Liver (tissue), 9 donors: ENCODE results near the gene PLAC1. TPM values are rescaled to one million over a fixed set of nuclear protein-coding genes. Genes with fewer than 3 reads are reported as not detected.

Source experiments
- DNase-seq: peaks from one replicate; pipeline ENCODE4 v3.0.0-alpha.2; 2017; ENCODE audit warnings: low spot score
- H3K27ac ChIP-seq, 2 donors: one replicate each; pipeline ENCODE4 v1.7.0; 2013; ENCODE audit warnings: inconsistent platforms in 2 of 2, low read length in 2 of 2, control low read depth in 1 of 2, low read depth in 1 of 2, mild to moderate bottlenecking in 1 of 2
- H3K27me3 ChIP-seq, 4 donors: one replicate each; pipeline versions ENCODE4 v1.6.1 to v1.7.0; 2013; ENCODE audit warnings: low read length in 3 of 4, inconsistent platforms in 1 of 4, mild to moderate bottlenecking in 1 of 4, moderate library complexity in 1 of 4; ENCODE audit not compliant: control insufficient read depth in 4 of 4, insufficient read depth in 4 of 4
- H3K36me3 ChIP-seq, 4 donors: one replicate each; pipeline versions ENCODE4 v1.6.1 to v1.7.0; 2013; ENCODE audit warnings: low read length in 3 of 4, mild to moderate bottlenecking in 3 of 4, low read depth in 1 of 4, moderate library complexity in 1 of 4; ENCODE audit not compliant: control insufficient read depth in 4 of 4, insufficient read depth in 3 of 4
- H3K4me1 ChIP-seq, 4 donors: one replicate each; pipeline versions ENCODE4 v1.6.1 to v1.7.0; 2013; ENCODE audit warnings: low read length in 3 of 4, mild to moderate bottlenecking in 3 of 4, moderate library complexity in 1 of 4; ENCODE audit not compliant: control insufficient read depth in 4 of 4, insufficient read depth in 4 of 4
- H3K4me3 ChIP-seq, 3 donors: one replicate each; pipeline versions ENCODE4 v1.6.1 to v1.7.0; 2013; ENCODE audit warnings: low read length in 3 of 3, control low read depth in 1 of 3, low read depth in 1 of 3, mild to moderate bottlenecking in 1 of 3
- H3K9ac ChIP-seq, 2 donors: one replicate each; pipeline ENCODE4 v1.7.0; 2013; ENCODE audit warnings: low read length in 2 of 2, mild to moderate bottlenecking in 2 of 2, moderate library complexity in 2 of 2, control low read depth in 1 of 2, low read depth in 1 of 2
- H3K9me3 ChIP-seq, 4 donors: one replicate each; pipeline versions ENCODE4 v1.6.1 to v1.7.0; 2013; ENCODE audit warnings: low read length in 3 of 4; ENCODE audit not compliant: control insufficient read depth in 4 of 4
- FOXA1 ChIP-seq: IDR thresholded peaks from 2 replicates; pipeline ENCODE4 v1.6.1; 2016; ENCODE audit warnings: antibody characterized with exemption
- FOXA2 ChIP-seq: IDR thresholded peaks from 2 replicates; pipeline ENCODE4 v1.6.1; 2016; ENCODE audit warnings: antibody characterized with exemption
- GABPA ChIP-seq, 2 donors: IDR thresholded peaks in 1 of 2; conservative IDR thresholded peaks in 1 of 2; 2 replicates each; pipeline ENCODE4 v1.6.1; 2016; ENCODE audit warnings: antibody characterized with exemption in 2 of 2, mild to moderate bottlenecking in 1 of 2, moderate library complexity in 1 of 2
- HNF4A ChIP-seq, 2 donors: conservative IDR thresholded peaks; 2 replicates each; pipeline ENCODE4 v1.6.1; 2016; ENCODE audit warnings: antibody characterized with exemption in 2 of 2, mild to moderate bottlenecking in 2 of 2
- HNF4G ChIP-seq: IDR thresholded peaks from 2 replicates; pipeline ENCODE4 v1.6.1; 2016; ENCODE audit warnings: antibody characterized with exemption
- JUND ChIP-seq, 2 donors: IDR thresholded peaks; 2 replicates each; pipeline ENCODE4 v1.6.1; 2016; ENCODE audit warnings: antibody characterized with exemption in 2 of 2
- NR2F2 ChIP-seq: IDR thresholded peaks from 2 replicates; pipeline ENCODE4 v1.6.1; 2016; ENCODE audit warnings: antibody characterized with exemption
- RAD21 ChIP-seq, 2 donors: IDR thresholded peaks; 2 replicates each; pipeline ENCODE4 v1.6.1; 2016; ENCODE audit warnings: antibody characterized with exemption in 2 of 2, mild to moderate bottlenecking in 2 of 2
- RXRA ChIP-seq, 2 donors: IDR thresholded peaks; 2 replicates each; pipeline ENCODE4 v1.6.1; 2017 to 2018; ENCODE audit warnings: antibody characterized with exemption in 2 of 2, mild to moderate bottlenecking in 1 of 2
- SP1 ChIP-seq: IDR thresholded peaks from 2 replicates; pipeline ENCODE4 v1.6.1; 2018; ENCODE audit warnings: antibody characterized with exemption, mild to moderate bottlenecking
- TAF1 ChIP-seq: conservative IDR thresholded peaks from 2 replicates; pipeline ENCODE4 v1.6.1; 2016; ENCODE audit warnings: antibody characterized with exemption, mild to moderate bottlenecking
- YY1 ChIP-seq: IDR thresholded peaks from 2 replicates; pipeline ENCODE4 v1.6.1; 2016; ENCODE audit warnings: antibody characterized with exemption, mild to moderate bottlenecking
- WGBS: extraction: QIAGEN DNeasy Blood & Tissue Kit; methylation state at CpG from one replicate; pipeline ENCODE4 v1.1.7; 2013; 5-methylcytosine and 5-hydroxymethylcytosine counted together
- polyA plus RNA-seq, 2 donors: library from polyadenylated mRNA; stranded (reverse) in 1 of 2; unstranded in 1 of 2; fragments of 200-250 nt in 1 of 2; fragments of >200 nt in 1 of 2; fragmentation: Nextera tagmentation in 1 of 2; extraction: Ambion mirVana in 1 of 2; gene quantifications; one replicate each; pipeline versions ENCODE4 v1.2.1 to v1.2.3, GENCODE V29; 2013 to 2015
- total RNA-seq, 2 donors: library from RNA; depleted of rRNA; stranded (reverse); fragments of >200 nt; gene quantifications; one replicate each; pipeline ENCODE4 v1.2.3, GENCODE V29; 2014
- TF ChIP-seq, protein P1 (sequence below): IDR thresholded peaks from 2 replicates; pipeline ENCODE4 v1.6.1; 2016; ENCODE audit warnings: antibody characterized with exemption, mild to moderate bottlenecking
- TF ChIP-seq, protein P2 (sequence below): IDR thresholded peaks from 2 replicates; pipeline ENCODE4 v1.6.1; 2016; ENCODE audit warnings: antibody characterized with exemption
- TF ChIP-seq, protein P3 (sequence below): fragments of 150-350 bp; IDR thresholded peaks from 2 replicates; pipeline ENCODE4 v1.5.1; 2017; ENCODE audit warnings: improper control_type of control experiment, low read depth, low read length; ENCODE audit not compliant: missing input control
- TF ChIP-seq, protein P4 (sequence below): IDR thresholded peaks from 2 replicates; pipeline ENCODE4 v1.6.1; 2016; ENCODE audit warnings: antibody characterized with exemption
- TF ChIP-seq, protein P5 (sequence below): IDR thresholded peaks from 2 replicates; pipeline ENCODE4 v1.6.1; 2016; ENCODE audit warnings: antibody characterized with exemption
- donor health status: healthy.
- donor health status: healthy.
- donor health status: healthy.
- donor health status: healthy.
- donor health status: healthy.

PLAC1 gene
- total and polyA plus RNA-seq, 4 donors = not detected

DNA sequence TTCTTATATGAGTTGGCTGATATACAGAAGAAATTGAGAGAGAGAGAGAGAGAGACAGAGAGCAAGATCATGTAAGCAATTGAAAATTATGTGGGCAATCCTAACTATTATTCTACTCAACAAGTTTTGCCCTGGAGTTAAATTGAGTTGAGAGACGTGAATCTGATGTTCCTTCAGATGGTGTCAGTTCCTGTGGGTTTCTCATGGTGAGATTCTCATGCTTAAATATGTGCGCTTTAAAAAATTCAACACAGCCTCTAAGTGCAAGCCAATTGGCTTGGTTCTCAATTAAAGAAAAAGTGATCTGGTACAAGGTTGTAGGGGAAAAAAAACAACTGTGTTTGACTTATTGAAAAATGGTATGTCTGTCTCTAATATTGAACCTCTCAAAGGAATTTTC, 35.4 kb upstream of the PLAC1 start:
- Histone ChIP-seq H3K36me3 (no peaks in the 10 kb centered on the region), H3K9ac (no peak overlapping the region), H3K9me3 (no peaks in the 10 kb centered on the region), H3K4me1 (no peaks in the 10 kb centered on the region), H3K27ac (no peak overlapping the region), H3K4me3 (no peak overlapping the region), H3K27me3 (peaks cover 0 to 3% (median 0%) of the 10 kb centered on the region in 4 donors)
- TF ChIP-seq, protein P1, sequence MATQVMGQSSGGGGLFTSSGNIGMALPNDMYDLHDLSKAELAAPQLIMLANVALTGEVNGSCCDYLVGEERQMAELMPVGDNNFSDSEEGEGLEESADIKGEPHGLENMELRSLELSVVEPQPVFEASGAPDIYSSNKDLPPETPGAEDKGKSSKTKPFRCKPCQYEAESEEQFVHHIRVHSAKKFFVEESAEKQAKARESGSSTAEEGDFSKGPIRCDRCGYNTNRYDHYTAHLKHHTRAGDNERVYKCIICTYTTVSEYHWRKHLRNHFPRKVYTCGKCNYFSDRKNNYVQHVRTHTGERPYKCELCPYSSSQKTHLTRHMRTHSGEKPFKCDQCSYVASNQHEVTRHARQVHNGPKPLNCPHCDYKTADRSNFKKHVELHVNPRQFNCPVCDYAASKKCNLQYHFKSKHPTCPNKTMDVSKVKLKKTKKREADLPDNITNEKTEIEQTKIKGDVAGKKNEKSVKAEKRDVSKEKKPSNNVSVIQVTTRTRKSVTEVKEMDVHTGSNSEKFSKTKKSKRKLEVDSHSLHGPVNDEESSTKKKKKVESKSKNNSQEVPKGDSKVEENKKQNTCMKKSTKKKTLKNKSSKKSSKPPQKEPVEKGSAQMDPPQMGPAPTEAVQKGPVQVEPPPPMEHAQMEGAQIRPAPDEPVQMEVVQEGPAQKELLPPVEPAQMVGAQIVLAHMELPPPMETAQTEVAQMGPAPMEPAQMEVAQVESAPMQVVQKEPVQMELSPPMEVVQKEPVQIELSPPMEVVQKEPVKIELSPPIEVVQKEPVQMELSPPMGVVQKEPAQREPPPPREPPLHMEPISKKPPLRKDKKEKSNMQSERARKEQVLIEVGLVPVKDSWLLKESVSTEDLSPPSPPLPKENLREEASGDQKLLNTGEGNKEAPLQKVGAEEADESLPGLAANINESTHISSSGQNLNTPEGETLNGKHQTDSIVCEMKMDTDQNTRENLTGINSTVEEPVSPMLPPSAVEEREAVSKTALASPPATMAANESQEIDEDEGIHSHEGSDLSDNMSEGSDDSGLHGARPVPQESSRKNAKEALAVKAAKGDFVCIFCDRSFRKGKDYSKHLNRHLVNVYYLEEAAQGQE = no peak
- no peak for TF ChIP-seq FOXA2
- TF ChIP-seq RXRA (IDR thresholded peaks at IDR 0.05) = no peak
- TF ChIP-seq YY1 = no peak
- TF ChIP-seq SP1 = no peak
- TF ChIP-seq RAD21 (IDR thresholded peaks at IDR 0.05) = no peak
- 86% methylated on average over 2 of the region's 2 CpGs for WGBS
- DNase-seq = no peak

DNA sequence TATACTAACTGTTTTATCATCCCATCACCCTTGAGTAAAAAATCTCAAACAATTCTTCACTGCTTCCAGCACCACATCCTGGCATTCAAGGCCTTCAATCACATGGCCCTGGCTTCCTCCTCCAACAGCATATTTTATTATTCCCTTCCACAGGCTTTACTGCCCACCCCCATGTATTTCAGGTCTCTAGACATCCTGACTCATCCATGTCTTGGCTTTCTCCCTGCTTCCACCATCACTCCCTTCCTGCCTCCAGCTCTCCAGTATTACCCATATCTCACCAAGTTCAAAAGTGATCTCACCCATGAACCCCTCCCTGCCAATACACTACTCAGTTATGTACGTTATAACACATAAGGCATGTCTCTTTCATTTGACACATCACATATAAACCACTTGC, 34.7 kb upstream of the PLAC1 start:
- Histone ChIP-seq H3K4me3 (no peak overlapping the region), H3K27ac (no peak overlapping the region), H3K9ac (no peak overlapping the region), H3K27me3 (peaks cover 0 to 3% (median 0%) of the 10 kb centered on the region in 4 donors), H3K36me3 (no peaks in the 10 kb centered on the region), H3K4me1 (no peaks in the 10 kb centered on the region), H3K9me3 (no peaks in the 10 kb centered on the region)
- DNase-seq = no peak
- 73% methylated on average over 1 of the region's 1 CpG for WGBS
- TF ChIP-seq, protein P2, sequence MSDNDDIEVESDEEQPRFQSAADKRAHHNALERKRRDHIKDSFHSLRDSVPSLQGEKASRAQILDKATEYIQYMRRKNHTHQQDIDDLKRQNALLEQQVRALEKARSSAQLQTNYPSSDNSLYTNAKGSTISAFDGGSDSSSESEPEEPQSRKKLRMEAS = no peak
- TF ChIP-seq JUND (IDR thresholded peaks at IDR 0.05) (no peak), YY1 (no peak), RXRA (IDR thresholded peaks at IDR 0.05) (no peak), GABPA (IDR thresholded peaks at IDR 0.05 in 1 of 2, conservative IDR thresholded peaks at IDR 0.05 in 1 of 2) (no peak), HNF4G (no peak), SP1 (no peak), TAF1 (no peak), NR2F2 (no peak), FOXA1 (no peak), HNF4A (conservative IDR thresholded peaks at IDR 0.05) (no peak), RAD21 (IDR thresholded peaks at IDR 0.05) (no peak)
- TF ChIP-seq, protein P3, sequence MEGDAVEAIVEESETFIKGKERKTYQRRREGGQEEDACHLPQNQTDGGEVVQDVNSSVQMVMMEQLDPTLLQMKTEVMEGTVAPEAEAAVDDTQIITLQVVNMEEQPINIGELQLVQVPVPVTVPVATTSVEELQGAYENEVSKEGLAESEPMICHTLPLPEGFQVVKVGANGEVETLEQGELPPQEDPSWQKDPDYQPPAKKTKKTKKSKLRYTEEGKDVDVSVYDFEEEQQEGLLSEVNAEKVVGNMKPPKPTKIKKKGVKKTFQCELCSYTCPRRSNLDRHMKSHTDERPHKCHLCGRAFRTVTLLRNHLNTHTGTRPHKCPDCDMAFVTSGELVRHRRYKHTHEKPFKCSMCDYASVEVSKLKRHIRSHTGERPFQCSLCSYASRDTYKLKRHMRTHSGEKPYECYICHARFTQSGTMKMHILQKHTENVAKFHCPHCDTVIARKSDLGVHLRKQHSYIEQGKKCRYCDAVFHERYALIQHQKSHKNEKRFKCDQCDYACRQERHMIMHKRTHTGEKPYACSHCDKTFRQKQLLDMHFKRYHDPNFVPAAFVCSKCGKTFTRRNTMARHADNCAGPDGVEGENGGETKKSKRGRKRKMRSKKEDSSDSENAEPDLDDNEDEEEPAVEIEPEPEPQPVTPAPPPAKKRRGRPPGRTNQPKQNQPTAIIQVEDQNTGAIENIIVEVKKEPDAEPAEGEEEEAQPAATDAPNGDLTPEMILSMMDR = no peak
- TF ChIP-seq, protein P4, sequence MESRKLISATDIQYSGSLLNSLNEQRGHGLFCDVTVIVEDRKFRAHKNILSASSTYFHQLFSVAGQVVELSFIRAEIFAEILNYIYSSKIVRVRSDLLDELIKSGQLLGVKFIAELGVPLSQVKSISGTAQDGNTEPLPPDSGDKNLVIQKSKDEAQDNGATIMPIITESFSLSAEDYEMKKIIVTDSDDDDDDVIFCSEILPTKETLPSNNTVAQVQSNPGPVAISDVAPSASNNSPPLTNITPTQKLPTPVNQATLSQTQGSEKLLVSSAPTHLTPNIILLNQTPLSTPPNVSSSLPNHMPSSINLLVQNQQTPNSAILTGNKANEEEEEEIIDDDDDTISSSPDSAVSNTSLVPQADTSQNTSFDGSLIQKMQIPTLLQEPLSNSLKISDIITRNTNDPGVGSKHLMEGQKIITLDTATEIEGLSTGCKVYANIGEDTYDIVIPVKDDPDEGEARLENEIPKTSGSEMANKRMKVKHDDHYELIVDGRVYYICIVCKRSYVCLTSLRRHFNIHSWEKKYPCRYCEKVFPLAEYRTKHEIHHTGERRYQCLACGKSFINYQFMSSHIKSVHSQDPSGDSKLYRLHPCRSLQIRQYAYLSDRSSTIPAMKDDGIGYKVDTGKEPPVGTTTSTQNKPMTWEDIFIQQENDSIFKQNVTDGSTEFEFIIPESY = no peak
- TF ChIP-seq, protein P5, sequence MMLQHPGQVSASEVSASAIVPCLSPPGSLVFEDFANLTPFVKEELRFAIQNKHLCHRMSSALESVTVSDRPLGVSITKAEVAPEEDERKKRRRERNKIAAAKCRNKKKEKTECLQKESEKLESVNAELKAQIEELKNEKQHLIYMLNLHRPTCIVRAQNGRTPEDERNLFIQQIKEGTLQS = no peak
- TF ChIP-seq, protein P1 = no peak
